ENCODE results near the gene MTA1. TPM values are rescaled to one million over a fixed set of nuclear protein-coding genes. Genes with fewer than 3 reads are reported as not detected.

Gene MTA1
- total and polyA plus RNA-seq, 2 of the 8 experiments (the other 6 are each of a cell fraction or from before 2014, with no cell fraction given) = 73.9 to 221 TPM

DNA sequence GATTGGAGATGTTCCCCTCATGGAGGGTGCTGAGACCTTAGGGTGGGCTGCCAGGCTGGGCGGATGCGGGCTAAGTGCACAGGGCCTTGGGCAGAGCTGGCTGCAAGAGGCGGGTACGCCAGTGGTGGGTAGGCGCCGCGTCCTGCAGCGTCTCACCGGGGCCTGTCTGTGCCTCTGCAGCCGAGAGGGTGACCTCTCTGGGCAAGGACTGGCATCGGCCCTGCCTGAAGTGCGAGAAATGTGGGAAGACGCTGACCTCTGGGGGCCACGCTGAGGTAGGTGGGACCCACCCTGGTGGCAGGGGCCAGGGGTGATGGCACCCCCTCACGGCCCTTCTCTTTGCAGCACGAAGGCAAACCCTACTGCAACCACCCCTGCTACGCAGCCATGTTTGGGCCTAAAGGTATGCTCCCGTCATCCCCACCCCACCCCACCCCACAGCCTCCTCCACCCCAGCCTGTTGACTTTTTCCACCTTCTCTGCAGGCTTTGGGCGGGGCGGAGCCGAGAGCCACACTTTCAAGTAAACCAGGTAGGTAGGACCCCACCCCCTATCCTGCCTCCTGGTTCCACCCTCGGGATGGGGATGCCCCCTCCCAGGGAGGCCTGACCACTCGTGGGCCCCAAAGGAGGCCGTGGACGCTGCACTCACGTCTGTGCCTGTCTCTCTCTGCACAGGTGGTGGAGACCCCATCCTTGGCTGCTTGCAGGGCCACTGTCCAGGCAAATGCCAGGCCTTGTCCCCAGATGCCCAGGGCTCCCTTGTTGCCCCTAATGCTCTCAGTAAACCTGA, 68.6 kb downstream of the MTA1 start:
- peaks cover 0 to 20% (median 5%) of the 10 kb centered on the region in 4 experiments; a peak in 5 of 7 replicates for H3K4me1 ChIP-seq (replicated peaks in 1 of 4; ENCODE audit: control insufficient read depth in 3 of 4, insufficient read depth in 4 of 4, low read length in 3 of 4)
- H2AK5ac ChIP-seq (ENCODE audit: low read depth, low read length) = peak overlapping the region; percentile 48; the same call in 1 of the 2 replicates
- no peak overlapping the region for H2BK15ac ChIP-seq (ENCODE audit: low read length)
- no peak overlapping the region for H3K14ac ChIP-seq (ENCODE audit: insufficient read length)
- no peak overlapping the region for H4K91ac ChIP-seq (replicated peaks; ENCODE audit: insufficient read length, low read length)
- H2BK12ac ChIP-seq (ENCODE audit: low read depth, low read length) = no peak overlapping the region
- peaks cover 0 to 16% of the 10 kb centered on the region in 2 experiments for H4K20me1 ChIP-seq (replicated peaks in 1 of 2; ENCODE audit: control insufficient read depth in 1 of 2, insufficient read depth in 2 of 2, low read length in 2 of 2)
- peak overlapping the region; percentile 68; the same call in 1 of the 2 replicates for H4K8ac ChIP-seq (ENCODE audit: extremely low read depth, insufficient read depth, low read length)
- no peaks in the 10 kb centered on the region; a peak in 2 of 8 replicates for H3K36me3 ChIP-seq (ENCODE audit: control insufficient read depth in 2 of 4, insufficient read depth in 4 of 4, low read length in 3 of 4)
- H3K27me3 ChIP-seq (replicated peaks in 1 of 4; ENCODE audit: control insufficient read depth in 3 of 4, extremely low read depth in 1 of 4, insufficient read depth in 3 of 4, low read length in 3 of 4) = peaks cover 30 to 59% (median 51%) of the 10 kb centered on the region in 4 experiments
- H3K9ac ChIP-seq (replicated peaks in 1 of 4; ENCODE audit: extremely low read depth in 1 of 4, low read depth in 3 of 4, low read length in 3 of 4) = no peak overlapping the region
- 84% methylated on average over 20 of the region's 26 CpGs; no CpG with 5 or more reads in 1 of the 2 experiments for WGBS, 2 experiments (ENCODE audit: extremely low coverage in 1 of 2, insufficient coverage in 1 of 2, insufficient read length in 1 of 2, insufficient replicate concordance in 2 of 2, low coverage in 1 of 2, low lambda C conversion rate in 2 of 2, missing lambda C conversion rate in 1 of 2)
- peak overlapping the region; percentile 53 to 75; a peak in 2 of 4 replicates for H3K4me2 ChIP-seq (ENCODE audit: insufficient read depth in 1 of 2, low read depth in 2 of 2, low read length in 2 of 2)
- no peaks in the 10 kb centered on the region for H3K9me3 ChIP-seq (ENCODE audit: insufficient read depth in 2 of 2, low read depth in 1 of 2, low read length in 1 of 2)
- no peak overlapping the region for H3K23ac ChIP-seq (ENCODE audit: insufficient read length)
- H2AFZ ChIP-seq (ENCODE audit: low read length) = no peak overlapping the region
- H2BK5ac ChIP-seq (ENCODE audit: low read depth, low read length) = no peak overlapping the region
- H3K18ac ChIP-seq (ENCODE audit: extremely low read depth, low read length) = no peak overlapping the region
- no peak overlapping the region for H4K5ac ChIP-seq (ENCODE audit: insufficient read length, low read depth, low read length)
- no peak overlapping the region for H3K27ac ChIP-seq (ENCODE audit: low read depth, low read length)
- H2BK120ac ChIP-seq (replicated peaks; ENCODE audit: low read depth, low read length) = no peak overlapping the region
- no peak for DNase-seq (ENCODE audit: low read depth in 1 of 2, low spot score in 2 of 2)
- ChIA-PET CTCF (ENCODE audit: partially characterized antibody) (interaction anchor here (1.3 to 2.6 kb wide), 13 partner anchors 7 to 122 kb away, joined by 3 to 33 read pairs (median 7); no protein-coding TSS in a partner anchor), POLR2A (ENCODE audit: partially characterized antibody) (interaction anchor here (2.2 to 2.8 kb wide), 2 partner anchors 7 to 12 kb away, joined by 8 to 9 read pairs; no protein-coding TSS in a partner anchor)
- H2BK20ac ChIP-seq (ENCODE audit: low read length) = no peak overlapping the region
- peak in 1 of 3 experiments; percentile 24; a peak in 1 of 4 replicates for TF ChIP-seq CTCF (IDR thresholded peaks at IDR 0.05; ENCODE audit: control extremely low read depth in 1 of 3, insufficient read depth in 1 of 3, low read depth in 1 of 3, low read length in 3 of 3)
- TF ChIP-seq, protein P1, sequence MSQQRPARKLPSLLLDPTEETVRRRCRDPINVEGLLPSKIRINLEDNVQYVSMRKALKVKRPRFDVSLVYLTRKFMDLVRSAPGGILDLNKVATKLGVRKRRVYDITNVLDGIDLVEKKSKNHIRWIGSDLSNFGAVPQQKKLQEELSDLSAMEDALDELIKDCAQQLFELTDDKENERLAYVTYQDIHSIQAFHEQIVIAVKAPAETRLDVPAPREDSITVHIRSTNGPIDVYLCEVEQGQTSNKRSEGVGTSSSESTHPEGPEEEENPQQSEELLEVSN (IDR thresholded peaks at IDR 0.05) = no peak
- peak in 1 of 2 experiments; percentile 13; a peak in 1 of 4 replicates for TF ChIP-seq RAD21 (IDR thresholded peaks at IDR 0.05 in 1 of 2, conservative IDR thresholded peaks at IDR 0.05 in 1 of 2; ENCODE audit: low read depth in 2 of 2, low read length in 2 of 2)
- no peak for TF ChIP-seq GABPA (IDR thresholded peaks at IDR 0.05; ENCODE audit: borderline replicate concordance, insufficient read depth, low read length)
- TF ChIP-seq SIN3A (conservative IDR thresholded peaks at IDR 0.05 in 1 of 2, IDR thresholded peaks at IDR 0.05 in 1 of 2; ENCODE audit: low read depth in 1 of 2, low read length in 2 of 2) = no peak
- peak; percentile 12 for TF ChIP-seq EZH2 (IDR thresholded peaks at IDR 0.05; ENCODE audit: low read depth, low read length, severe bottlenecking)
- no peak for FAIRE-seq
- H3K79me1 ChIP-seq (ENCODE audit: low read depth, low read length) = no peaks in the 10 kb centered on the region
- peaks cover 9% of the 10 kb centered on the region; the same call in 1 of the 2 replicates for H3K23me2 ChIP-seq (ENCODE audit: low read depth, low read length)
- peak overlapping the region in 1 of 4 experiments; percentile 61; a peak in 2 of 8 replicates for H3K4me3 ChIP-seq (ENCODE audit: extremely low read depth in 1 of 4, insufficient read depth in 2 of 4, low read depth in 3 of 4, low read length in 4 of 4)
- H3K4ac ChIP-seq (replicated peaks; ENCODE audit: insufficient read length, low read depth, low read length) = no peak overlapping the region
- H3K56ac ChIP-seq (replicated peaks; ENCODE audit: insufficient read length, low read depth, low read length) = no peak overlapping the region
- H3K79me2 ChIP-seq (ENCODE audit: control insufficient read depth in 1 of 2, insufficient read depth in 2 of 2, low read length in 2 of 2) = no peaks in the 10 kb centered on the region

Data from H1 (cell line).